Activated CD8-positive, alpha-beta T cell treated with anti-CD3 and anti-CD28 coated beads for 36 hours (primary cell): ENCODE data around the gene DCDC2B. TPM values are rescaled to one million over a fixed set of nuclear protein-coding genes. Genes with fewer than 3 reads are reported as not detected.

Source experiments
- total RNA-seq, 2 experiments: library from RNA; stranded (reverse); gene quantifications; one replicate each; pipeline ENCODE4 v1.2.3, GENCODE V29; 2021

The DCDC2B gene
- total RNA-seq, 2 experiments from 2014 or later: not detected

Other genes with a start within 250 kb of the DCDC2B start
- gene KHDRBS1, start 195.2 kb upstream of the DCDC2B start, total RNA-seq: 100 to 1,000 TPM; 201 to 203 TPM
- gene TMEM39B, start 136.2 kb upstream of the DCDC2B start, total RNA-seq: 10 to 100 TPM; 25.3 to 27.7 TPM
- 10 to 100 TPM; 70.8 to 74.3 TPM for gene KPNA6, start 101.0 kb upstream of the DCDC2B start, total RNA-seq
- 10 to 100 TPM; 71.5 to 73.3 TPM for gene TXLNA, start 29.4 kb upstream of the DCDC2B start, total RNA-seq
- gene CCDC28B, start 8.5 kb upstream of the DCDC2B start, total RNA-seq: 10 to 100 TPM; 27.0 to 27.7 TPM
- gene IQCC, start 3.4 kb upstream of the DCDC2B start, total RNA-seq: 1 to 10 TPM; 4.2 to 4.4 TPM
- 1 to 10 TPM; 6.9 to 7.7 TPM for gene TMEM234, start 13.3 kb downstream of the DCDC2B start, total RNA-seq
- 100 to 1,000 TPM; 328 to 335 TPM for gene EIF3I, start 13.3 kb downstream of the DCDC2B start, total RNA-seq
- under 1 TPM; 0.38 to 0.89 TPM for gene FAM167B, start 38.1 kb downstream of the DCDC2B start, total RNA-seq
- 100 to 1,000 TPM; 289 to 292 TPM for gene LCK, start 42.2 kb downstream of the DCDC2B start, total RNA-seq
- gene HDAC1, start 83.0 kb downstream of the DCDC2B start, total RNA-seq: 100 to 1,000 TPM; 126 to 127 TPM
- 10 to 100 TPM; 31.2 to 33.5 TPM for gene MARCKSL1, start 127.1 kb downstream of the DCDC2B start, total RNA-seq
- 1 to 10 TPM; 4.6 to 5.5 TPM for gene FAM229A, start 153.4 kb downstream of the DCDC2B start, total RNA-seq
- under 1 TPM; 0.85 to 0.90 TPM for gene TSSK3, start 153.4 kb downstream of the DCDC2B start, total RNA-seq
- 10 to 100 TPM; 30.6 to 33.3 TPM for gene BSDC1, start 185.4 kb downstream of the DCDC2B start, total RNA-seq